H1 (cell line): ENCODE measurements around the gene FBXO44. TPM values are rescaled to one million over a fixed set of nuclear protein-coding genes. Genes with fewer than 3 reads are reported as not detected.

ENCODE experiments used
- CTCF ChIA-PET: fragments of 300-600 bp; sonication (Branson Sonifier 250); formaldehyde crosslinking; loops from one replicate; lab custom pipeline; 2021; ENCODE audit not compliant: partially characterized antibody; lab: Charles Lee
- POLR2A ChIA-PET: fragments of 300-600 bp; sonication (Branson Sonifier 250); formaldehyde crosslinking; loops from one replicate; lab custom pipeline; 2021; ENCODE audit warnings: inconsistent platforms; ENCODE audit not compliant: partially characterized antibody; lab: Charles Lee
- DNase-seq, 2 experiments: peaks; one replicate each; pipeline versions ENCODE4 v3.0.0 to v3.0.0-alpha.2; 2010 to 2022; ENCODE audit warnings: low spot score in 2 of 2, low read depth in 1 of 2, mixed read lengths in 1 of 2
- FAIRE-seq: peaks from 2 replicates; lab custom pipeline; 2011; peaks lifted over from hg19 to GRCh38; lab: Jason Lieb, UNC
- H2AFZ ChIP-seq: 2 replicates; pipeline ENCODE4 v1.8.1; 2012; ENCODE audit warnings: low read length, inconsistent platforms
- H2AK5ac ChIP-seq: 2 replicates; pipeline ENCODE4 v1.6.1; 2013; ENCODE audit warnings: low read depth, low read length
- H2BK120ac ChIP-seq: replicated peaks from 2 replicates; pipeline ENCODE3; 2013; ENCODE audit warnings: low read depth, low read length, inconsistent platforms
- H2BK12ac ChIP-seq: 2 replicates; pipeline ENCODE4 v1.6.1; 2013; ENCODE audit warnings: low read depth, low read length
- H2BK15ac ChIP-seq: 2 replicates; pipeline ENCODE4 v1.6.1; 2013; ENCODE audit warnings: low read length
- H2BK20ac ChIP-seq: 2 replicates; pipeline ENCODE4 v1.6.1; 2013; ENCODE audit warnings: low read length
- H2BK5ac ChIP-seq: 2 replicates; pipeline ENCODE4 v1.6.1; 2013; ENCODE audit warnings: low read depth, low read length
- H3K14ac ChIP-seq: 2 replicates; pipeline ENCODE4 v1.6.1; 2013; ENCODE audit warnings: inconsistent platforms; ENCODE audit not compliant: insufficient read length
- H3K18ac ChIP-seq: 2 replicates; pipeline ENCODE4 v1.6.1; 2013; ENCODE audit warnings: low read length; ENCODE audit errors: extremely low read depth
- H3K23ac ChIP-seq: 2 replicates; pipeline ENCODE4 v1.6.1; 2013; ENCODE audit warnings: inconsistent platforms; ENCODE audit not compliant: insufficient read length
- H3K23me2 ChIP-seq: 2 replicates; pipeline ENCODE4 v1.6.1; 2013; ENCODE audit warnings: low read depth, low read length
- H3K27ac ChIP-seq: 2 replicates; pipeline ENCODE4 v1.6.1; 2011; ENCODE audit warnings: low read depth, low read length, inconsistent platforms
- H3K27me3 ChIP-seq, 4 experiments: replicated peaks in 1 of 4; 1 replicate in 1 of 4; 2 replicates in 3 of 4; pipeline versions ENCODE4 v1.6.1 to v1.8.1; 2011 to 2013; ENCODE audit warnings: low read length in 3 of 4, mild to moderate bottlenecking in 3 of 4, inconsistent platforms in 2 of 4, mixed read lengths in 2 of 4, moderate library complexity in 1 of 4; ENCODE audit not compliant: control insufficient read depth in 3 of 4, insufficient read depth in 3 of 4; ENCODE audit errors: extremely low read depth in 1 of 4
- H3K36me3 ChIP-seq, 4 experiments: 2 replicates each; pipeline versions ENCODE4 v1.6.1 to v1.8.1; 2011 to 2013; ENCODE audit warnings: mild to moderate bottlenecking in 4 of 4, low read length in 3 of 4, moderate library complexity in 2 of 4, control low read depth in 1 of 4, inconsistent platforms in 1 of 4; ENCODE audit not compliant: insufficient read depth in 4 of 4, control insufficient read depth in 2 of 4
- H3K4ac ChIP-seq: replicated peaks from 2 replicates; pipeline ENCODE3; 2013; ENCODE audit warnings: low read length, low read depth, mixed read lengths, inconsistent platforms; ENCODE audit not compliant: insufficient read length
- H3K4me1 ChIP-seq, 4 experiments: replicated peaks in 1 of 4; 1 replicate in 1 of 4; 2 replicates in 3 of 4; pipeline versions ENCODE4 v1.6.1 to v1.8.1; 2011 to 2013; ENCODE audit warnings: low read length in 3 of 4, inconsistent platforms in 2 of 4, mixed read lengths in 1 of 4; ENCODE audit not compliant: insufficient read depth in 4 of 4, control insufficient read depth in 3 of 4
- H3K4me2 ChIP-seq, 2 experiments: 2 replicates each; pipeline versions ENCODE4 v1.6.1 to v1.8.1; 2011 to 2013; ENCODE audit warnings: low read depth in 2 of 2, low read length in 2 of 2, control low read depth in 1 of 2, inconsistent platforms in 1 of 2, mild to moderate bottlenecking in 1 of 2; ENCODE audit not compliant: insufficient read depth in 1 of 2
- H3K4me3 ChIP-seq, 4 experiments: fragments of 200-600, 300-600 bp in 1 of 4; sonication (generic), shearing (Covaris generic), sonication (Bioruptor Twin) in 1 of 4; 2 replicates each; pipeline versions ENCODE4 v1.5.1 to v1.8.1; 2011 to 2016; ENCODE audit warnings: low read length in 4 of 4, low read depth in 3 of 4, control low read depth in 2 of 4, inconsistent platforms in 2 of 4, mild to moderate bottlenecking in 2 of 4, mixed read lengths in 1 of 4, moderate library complexity in 1 of 4; ENCODE audit not compliant: insufficient read depth in 2 of 4; ENCODE audit errors: extremely low read depth in 1 of 4
- H3K56ac ChIP-seq: replicated peaks from 2 replicates; pipeline ENCODE3; 2013; ENCODE audit warnings: low read depth, mild to moderate bottlenecking, mixed read lengths, low read length, inconsistent platforms; ENCODE audit not compliant: insufficient read length
- H3K79me1 ChIP-seq: 2 replicates; pipeline ENCODE4 v1.6.1; 2013; ENCODE audit warnings: low read depth, low read length, control low read depth
- H3K79me2 ChIP-seq, 2 experiments: 2 replicates each; pipeline versions ENCODE4 v1.6.1 to v1.8.1; 2012 to 2013; ENCODE audit warnings: low read length in 2 of 2, mild to moderate bottlenecking in 2 of 2, inconsistent platforms in 1 of 2; ENCODE audit not compliant: insufficient read depth in 2 of 2, control insufficient read depth in 1 of 2
- H3K9ac ChIP-seq, 4 experiments: replicated peaks in 1 of 4; 1 replicate in 1 of 4; 2 replicates in 3 of 4; pipeline versions ENCODE4 v1.6.1 to v1.8.1; 2011 to 2013; ENCODE audit warnings: low read depth in 3 of 4, low read length in 3 of 4, control low read depth in 2 of 4, mild to moderate bottlenecking in 2 of 4, moderate library complexity in 2 of 4, inconsistent platforms in 1 of 4; ENCODE audit errors: extremely low read depth in 1 of 4
- H3K9me3 ChIP-seq, 2 experiments: 2 replicates each; pipeline versions ENCODE4 v1.6.1 to v1.8.1; 2012 to 2013; ENCODE audit warnings: mild to moderate bottlenecking in 2 of 2, moderate library complexity in 2 of 2, control low read depth in 1 of 2, inconsistent platforms in 1 of 2, low read depth in 1 of 2, low read length in 1 of 2, mixed read lengths in 1 of 2; ENCODE audit not compliant: insufficient read depth in 2 of 2
- H4K20me1 ChIP-seq, 2 experiments: replicated peaks in 1 of 2; 2 replicates each; pipeline versions ENCODE3 to v1.8.1; 2011 to 2013; ENCODE audit warnings: inconsistent platforms in 2 of 2, low read length in 2 of 2, mild to moderate bottlenecking in 1 of 2; ENCODE audit not compliant: insufficient read depth in 2 of 2, control insufficient read depth in 1 of 2
- H4K5ac ChIP-seq: 2 replicates; pipeline ENCODE4 v1.6.1; 2013; ENCODE audit warnings: low read length, low read depth, mixed read lengths, inconsistent platforms; ENCODE audit not compliant: insufficient read length
- H4K8ac ChIP-seq: 2 replicates; pipeline ENCODE4 v1.8.0; 2013; ENCODE audit warnings: mild to moderate bottlenecking, moderate library complexity, low read length, inconsistent platforms; ENCODE audit not compliant: insufficient read depth; ENCODE audit errors: extremely low read depth
- H4K91ac ChIP-seq: replicated peaks from 2 replicates; pipeline ENCODE3; 2013; ENCODE audit warnings: low read length, mixed read lengths, inconsistent platforms; ENCODE audit not compliant: insufficient read length
- CBX5 ChIP-seq: fragments of 300-800, 300-1000 bp; sonication (generic); IDR thresholded peaks from 2 replicates; pipeline ENCODE4 v1.7.1; 2016; ENCODE audit warnings: antibody characterized with exemption, low read length, low read depth
- CTCF ChIP-seq, 3 experiments: IDR thresholded peaks; 1 replicate in 2 of 3; 2 replicates in 1 of 3; pipeline versions ENCODE4 v1.5.1 to v1.6.1; 2011; ENCODE audit warnings: low read length in 3 of 3, mild to moderate bottlenecking in 3 of 3, inconsistent platforms in 2 of 3, low read depth in 1 of 3, moderate library complexity in 1 of 3; ENCODE audit not compliant: insufficient read depth in 1 of 3; ENCODE audit errors: control extremely low read depth in 1 of 3
- RAD21 ChIP-seq, 2 experiments: IDR thresholded peaks in 1 of 2; conservative IDR thresholded peaks in 1 of 2; 2 replicates each; pipeline ENCODE4 v1.6.1; 2011; ENCODE audit warnings: low read depth in 2 of 2, low read length in 2 of 2, improper control_type of control experiment in 1 of 2, inconsistent platforms in 1 of 2, mild to moderate bottlenecking in 1 of 2, moderate library complexity in 1 of 2
- WGBS, 2 experiments: shearing (Covaris generic) in 1 of 2; methylation state at CpG; one replicate each; pipeline versions ENCODE4 v1.1.6 to v1.1.7; 2013 to 2015; ENCODE audit warnings: low lambda C conversion rate in 2 of 2, mixed read lengths in 2 of 2, inconsistent platforms in 1 of 2, low coverage in 1 of 2, missing lambda C conversion rate in 1 of 2; ENCODE audit not compliant: insufficient replicate concordance in 2 of 2, insufficient coverage in 1 of 2, insufficient read length in 1 of 2; ENCODE audit errors: extremely low coverage in 1 of 2, missing lambda C conversion rate in 1 of 2; 5-methylcytosine and 5-hydroxymethylcytosine counted together
- polyA plus RNA-seq, 7 experiments: library from polyadenylated mRNA; depleted of rRNA in 3 of 7; stranded (reverse) in 5 of 7; unstranded in 2 of 7; fragments of >200 nt in 5 of 7; fragments of 200-250 nt in 2 of 7; gene quantifications; 1 replicate in 5 of 7; 2 replicates in 1 of 7; 4 replicates in 1 of 7; pipeline versions ENCODE4 v1.2.1 to v1.2.3, GENCODE V29; 2011 to 2013; ENCODE audit warnings: missing spikeins in 2 of 7, mixed read lengths in 2 of 7
- total RNA-seq: library from RNA; stranded (reverse); fragmentation: NEBNext Ultra II Directional; extraction: Animal tissue kit (Norgen Biotek cat#: 25700); gene quantifications from 2 replicates; pipeline ENCODE4 v1.2.1, GENCODE V29; 2021

Gene FBXO44
- total and polyA plus RNA-seq, 2 of the 8 experiments (the other 6 are each of a cell fraction or from before 2014, with no cell fraction given): 27.0 to 27.2 TPM

GRCh38 chr1:11617314-11617713, 37.4 kb upstream of the FBXO44 start:
- Histone ChIP-seq H3K18ac (no peak overlapping the region), H4K8ac (no peak overlapping the region), H2BK20ac (no peak overlapping the region), H4K20me1 (no peaks in the 10 kb centered on the region), H3K4me2 (no peak overlapping the region), H3K14ac (no peak overlapping the region), H3K4ac (no peak overlapping the region), H3K36me3 (no peaks in the 10 kb centered on the region; a peak in 1 of 8 replicates), H2BK12ac (no peak overlapping the region), H2AFZ (no peak overlapping the region), H3K4me3 (no peak overlapping the region), H3K23me2 (no peaks in the 10 kb centered on the region), H3K79me2 (no peaks in the 10 kb centered on the region), H3K4me1 (no peaks in the 10 kb centered on the region), H2AK5ac (no peak overlapping the region; the same call in 1 of the 2 replicates), H3K27ac (no peak overlapping the region), H3K9ac (no peak overlapping the region), H2BK5ac (no peak overlapping the region), H4K91ac (no peak overlapping the region), H3K56ac (no peak overlapping the region), H3K27me3 (peaks cover 0 to 2% (median 0%) of the 10 kb centered on the region in 4 experiments; a peak in 1 of 7 replicates), H3K9me3 (no peaks in the 10 kb centered on the region), H2BK15ac (no peak overlapping the region), H2BK120ac (no peak overlapping the region), H3K79me1 (no peaks in the 10 kb centered on the region), H3K23ac (no peak overlapping the region), H4K5ac (no peak overlapping the region)
- ChIA-PET CTCF (interaction anchor here (0.6 to 2.6 kb wide), 11 partner anchors 16 to 240 kb away, joined by 3 to 15 read pairs (median 4); no protein-coding TSS in a partner anchor), POLR2A (interaction anchor here (0.5 to 1.4 kb wide), 2 partner anchors 16 to 202 kb away, joined by 3 read pairs; no protein-coding TSS in a partner anchor)
- DNase-seq (no peak), FAIRE-seq (no peak)
- TF ChIP-seq CBX5 (no peak), RAD21 (IDR thresholded peaks at IDR 0.05 in 1 of 2, conservative IDR thresholded peaks at IDR 0.05 in 1 of 2; ENCODE audit: low read depth in 2 of 2, low read length in 2 of 2) (peak in 1 of 2 experiments; percentile 29; a peak in 1 of 4 replicates), CTCF (IDR thresholded peaks at IDR 0.05; ENCODE audit: control extremely low read depth in 1 of 3, insufficient read depth in 1 of 3, low read depth in 1 of 3, low read length in 3 of 3) (peak in 2 of 3 experiments; percentile 21 to 22; a peak in 2 of 4 replicates)
- WGBS, 2 experiments: 68% methylated on average over 6 of the region's 7 CpGs; no CpG with 5 or more reads in 1 of the 2 experiments
